22Rv1 (cell line): ENCODE measurements around the gene PKD2L2.
"Not testable (repeated sequence)": the region's sequence is repeated elsewhere in the genome, so short reads cannot be mapped to it uniquely, and the experiment has no call there.

Experiments used
- H3K27ac ChIP-seq: fragments of 450-650 bp; 2 replicates; pipeline ENCODE4 v1.5.1; 2017
- ZFX ChIP-seq: fragments of 450-650 bp; IDR thresholded peaks from 2 replicates; pipeline ENCODE4 v1.6.1; 2017; ENCODE audit warnings: antibody characterized with exemption, borderline replicate concordance
- TF ChIP-seq, protein P1 (sequence below): fragments of 450-650 bp; IDR thresholded peaks from 2 replicates; pipeline ENCODE4 v1.5.1; 2017; ENCODE audit warnings: mild to moderate bottlenecking

The PKD2L2 gene

GRCh38 chr5:137856916-137857862 lies 32.1 kb upstream of the PKD2L2 start:
- no peak overlapping the region for H3K27ac ChIP-seq
- no peak for TF ChIP-seq ZFX
- TF ChIP-seq, protein P1, sequence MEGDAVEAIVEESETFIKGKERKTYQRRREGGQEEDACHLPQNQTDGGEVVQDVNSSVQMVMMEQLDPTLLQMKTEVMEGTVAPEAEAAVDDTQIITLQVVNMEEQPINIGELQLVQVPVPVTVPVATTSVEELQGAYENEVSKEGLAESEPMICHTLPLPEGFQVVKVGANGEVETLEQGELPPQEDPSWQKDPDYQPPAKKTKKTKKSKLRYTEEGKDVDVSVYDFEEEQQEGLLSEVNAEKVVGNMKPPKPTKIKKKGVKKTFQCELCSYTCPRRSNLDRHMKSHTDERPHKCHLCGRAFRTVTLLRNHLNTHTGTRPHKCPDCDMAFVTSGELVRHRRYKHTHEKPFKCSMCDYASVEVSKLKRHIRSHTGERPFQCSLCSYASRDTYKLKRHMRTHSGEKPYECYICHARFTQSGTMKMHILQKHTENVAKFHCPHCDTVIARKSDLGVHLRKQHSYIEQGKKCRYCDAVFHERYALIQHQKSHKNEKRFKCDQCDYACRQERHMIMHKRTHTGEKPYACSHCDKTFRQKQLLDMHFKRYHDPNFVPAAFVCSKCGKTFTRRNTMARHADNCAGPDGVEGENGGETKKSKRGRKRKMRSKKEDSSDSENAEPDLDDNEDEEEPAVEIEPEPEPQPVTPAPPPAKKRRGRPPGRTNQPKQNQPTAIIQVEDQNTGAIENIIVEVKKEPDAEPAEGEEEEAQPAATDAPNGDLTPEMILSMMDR = no peak

DNA sequence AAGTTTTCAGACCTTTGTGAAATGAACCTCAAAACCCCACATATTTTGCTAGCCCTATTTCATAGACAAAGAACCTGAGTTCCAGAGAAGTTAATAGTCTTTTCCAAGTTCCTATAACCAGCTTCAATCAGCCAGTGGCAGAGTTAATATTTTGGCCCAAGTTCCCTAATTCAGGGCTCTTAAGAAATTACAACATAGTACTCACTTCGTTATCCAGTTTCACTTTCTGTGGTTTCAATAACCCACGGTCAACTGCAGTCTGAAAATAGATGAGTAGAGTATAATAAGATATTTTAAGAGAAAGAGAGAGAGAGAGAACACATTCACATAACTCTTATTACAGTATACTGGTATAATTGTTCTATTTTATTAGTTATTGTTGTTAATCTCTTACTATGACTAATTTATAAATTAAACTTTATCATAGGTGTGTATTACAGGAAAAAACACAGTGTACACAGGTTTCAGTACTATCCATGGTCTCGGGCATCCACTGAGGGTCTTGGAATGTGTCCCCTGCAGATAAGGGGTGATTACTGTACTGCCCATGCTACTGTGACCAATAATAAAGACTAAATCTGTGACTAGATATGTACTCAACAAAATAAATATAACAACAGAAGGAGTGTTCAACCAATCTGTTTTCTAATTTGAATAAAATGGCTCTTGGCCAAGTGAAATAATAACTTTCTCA lies 30.9 kb upstream of the PKD2L2 start:
- H3K27ac ChIP-seq = no peak overlapping the region
- TF ChIP-seq, protein P1 = no peak
- no peak for TF ChIP-seq ZFX

GRCh38 chr5:137858954-137859353 lies 30.3 kb upstream of the PKD2L2 start:
- TF ChIP-seq ZFX = no peak
- TF ChIP-seq, protein P1 = no peak
- no peak overlapping the region for H3K27ac ChIP-seq

DNA sequence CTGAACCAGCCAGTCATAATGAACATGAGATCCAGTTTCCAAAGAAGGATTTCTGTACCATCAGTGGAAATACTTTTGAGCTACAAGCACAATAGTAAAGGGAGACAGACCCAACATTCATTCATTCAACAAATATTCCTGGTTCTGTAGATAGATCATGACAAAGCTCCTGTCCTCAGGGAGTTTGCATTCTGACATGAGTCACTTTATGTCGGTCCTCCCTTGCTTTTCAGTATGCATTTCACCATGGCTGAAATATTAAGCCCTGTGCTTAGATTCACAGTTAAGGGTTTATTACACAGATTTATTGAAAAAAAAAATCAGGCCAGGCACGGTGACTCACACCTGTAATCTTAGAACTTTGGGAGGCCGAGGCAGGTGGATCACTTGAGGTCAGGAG lies 27.0 kb upstream of the PKD2L2 start:
- TF ChIP-seq, protein P1 = no peak
- no peak for TF ChIP-seq ZFX

DNA sequence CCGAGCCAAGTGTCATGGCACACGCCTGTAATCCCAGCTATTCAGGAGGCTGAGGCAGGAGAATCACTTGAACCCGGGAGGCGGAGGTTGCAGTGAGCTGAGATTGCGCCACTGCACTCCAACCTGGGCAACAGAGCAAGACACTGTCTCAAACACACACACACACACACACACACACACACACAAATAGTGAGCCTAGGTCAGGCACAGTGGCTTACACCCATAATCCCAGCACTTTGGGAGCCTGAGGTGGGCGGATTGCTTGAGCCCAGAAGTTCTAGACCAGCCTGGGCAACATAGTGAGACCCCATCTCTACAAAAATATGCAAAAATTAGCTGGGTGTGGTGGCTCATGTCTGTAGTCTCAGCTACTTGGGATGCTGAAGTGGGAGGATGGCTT lies 25.6 kb upstream of the PKD2L2 start:
- H3K27ac ChIP-seq = not testable (repeated sequence)

More for the DNA sequence above, 27.0 kb upstream of the PKD2L2 start:
- no peak overlapping the region for H3K27ac ChIP-seq

DNA sequence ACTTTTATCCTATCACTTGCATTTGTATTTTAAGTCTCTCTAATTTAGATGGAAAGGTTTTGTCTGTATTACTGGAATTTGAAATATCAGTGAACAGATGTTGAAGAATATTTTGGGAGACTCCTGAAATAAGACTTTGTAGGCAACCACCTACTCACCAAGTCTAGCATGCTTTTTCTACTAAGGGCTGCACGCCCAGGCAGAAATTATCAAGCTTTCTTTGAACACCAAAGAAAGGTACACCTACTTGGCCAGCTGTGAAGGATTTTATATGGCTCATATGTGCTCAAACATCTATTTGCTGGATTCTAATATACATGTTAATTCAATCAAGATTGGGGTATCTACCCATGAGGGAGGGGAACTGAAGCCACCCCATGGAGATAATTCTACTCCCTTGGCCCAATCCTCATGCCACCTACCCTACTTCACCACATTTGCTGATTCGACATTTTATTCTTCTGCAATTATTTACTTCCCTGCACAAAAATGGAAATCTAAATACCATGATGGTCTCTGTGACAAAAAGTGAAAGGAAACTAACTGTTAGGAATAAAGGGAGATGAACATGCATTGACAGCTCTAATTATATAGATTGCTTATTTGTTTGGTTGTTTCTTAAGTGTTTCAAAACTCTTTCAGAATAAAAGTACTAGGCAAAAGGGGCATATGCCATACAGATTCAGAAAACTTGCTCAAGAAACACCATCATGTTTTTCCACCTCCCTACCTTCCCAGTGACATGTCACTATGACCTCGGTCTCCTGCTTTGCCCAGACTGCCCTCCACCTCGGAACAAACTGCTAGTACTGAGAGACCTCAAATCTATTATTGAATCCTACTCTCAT lies 22.5 kb upstream of the PKD2L2 start:
- TF ChIP-seq, protein P1 = no peak
- TF ChIP-seq ZFX = no peak
- no peak overlapping the region for H3K27ac ChIP-seq

- H3K27ac ChIP-seq = no peak within 1 kb of the TSS
- no peak for TF ChIP-seq ZFX
- TF ChIP-seq, protein P1 = no peak
Observed at GRCh38 chr5:137867664-137868063, 21.6 kb upstream of the PKD2L2 start, which contains the start of gene MYOT. Gene MYOT (plus strand): TSS chr5:137867860. CDS start chr5:137870652, 2,792 bp downstream.
